Loucy (cell line): ENCODE results near the gene LRRC45.

Source experiments
- H2AFZ ChIP-seq: fragments of 200-600 bp; sonication (generic); 2 replicates; pipeline ENCODE4 v1.6.0; 2016; ENCODE audit warnings: antibody characterized with exemption, mild to moderate bottlenecking, low read length, moderate library complexity
- H3F3A ChIP-seq: fragments of 200-600 bp; 2 replicates; pipeline ENCODE4 v1.6.0; 2016; ENCODE audit warnings: antibody characterized with exemption, low read depth, mild to moderate bottlenecking
- H3K27me3 ChIP-seq: fragments of 200-600 bp; sonication (generic); 2 replicates; pipeline ENCODE4 v1.6.1; 2014; ENCODE audit warnings: low read length, mild to moderate bottlenecking; ENCODE audit not compliant: insufficient read depth, poor library complexity, severe bottlenecking
- H3K36me3 ChIP-seq: fragments of 200-600 bp; sonication (generic); 2 replicates; pipeline ENCODE4 v1.6.1; 2016; ENCODE audit warnings: low read length; ENCODE audit not compliant: insufficient read depth
- H3K4me1 ChIP-seq: fragments of 200-600 bp; sonication (generic); 2 replicates; pipeline ENCODE4 v1.5.1; 2014; ENCODE audit warnings: low read length, mild to moderate bottlenecking; ENCODE audit not compliant: insufficient read depth, poor library complexity, severe bottlenecking
- H3K4me2 ChIP-seq: fragments of 200-600 bp; sonication (generic); 2 replicates; pipeline ENCODE4 v1.6.0; 2014; ENCODE audit warnings: antibody characterized with exemption, low read length, low read depth, mild to moderate bottlenecking; ENCODE audit not compliant: poor library complexity, severe bottlenecking
- H3K4me3 ChIP-seq: fragments of 200-600 bp; sonication (generic); 2 replicates; pipeline ENCODE4 v1.5.1; 2014; ENCODE audit warnings: low read length, mild to moderate bottlenecking, mixed read lengths; ENCODE audit not compliant: poor library complexity, severe bottlenecking
- H3K79me2 ChIP-seq: fragments of 200-600 bp; sonication (generic); 2 replicates; pipeline ENCODE4 v1.6.1; 2014; ENCODE audit warnings: low read length; ENCODE audit not compliant: insufficient read depth
- H3K9ac ChIP-seq: fragments of 200-600 bp; sonication (generic); 2 replicates; pipeline ENCODE4 v1.6.0; 2014; ENCODE audit warnings: mild to moderate bottlenecking, low read depth, low read length, moderate library complexity; ENCODE audit not compliant: poor library complexity, severe bottlenecking
- H3K9me2 ChIP-seq: fragments of 200-600 bp; sonication (generic); replicated peaks from 2 replicates; pipeline ENCODE4 v1.6.1; 2016; ENCODE audit warnings: low read depth, low read length, mixed read lengths
- H3K9me3 ChIP-seq: fragments of 200-600 bp; sonication (generic); 2 replicates; pipeline ENCODE4 v1.6.1; 2014; ENCODE audit warnings: mild to moderate bottlenecking, antibody characterized with exemption, low read length, low read depth; ENCODE audit not compliant: insufficient read depth
- H4K20me1 ChIP-seq: fragments of 200-600 bp; sonication (generic); 2 replicates; pipeline ENCODE4 v1.6.0; 2014; ENCODE audit warnings: antibody characterized with exemption, low read length, mild to moderate bottlenecking; ENCODE audit not compliant: insufficient read depth, poor library complexity, severe bottlenecking
- CTCF ChIP-seq: fragments of 200-600 bp; sonication (generic); conservative IDR thresholded peaks from 2 replicates; pipeline ENCODE4 v1.5.1; 2014; ENCODE audit warnings: mild to moderate bottlenecking, antibody characterized with exemption, low read length
- EZH2phosphoT487 ChIP-seq: fragments of 200-600 bp; IDR thresholded peaks from 2 replicates; pipeline ENCODE4 v1.6.1; 2018; ENCODE audit warnings: antibody characterized with exemption, mild to moderate bottlenecking, moderate library complexity, borderline replicate concordance

LRRC45 gene

DNA sequence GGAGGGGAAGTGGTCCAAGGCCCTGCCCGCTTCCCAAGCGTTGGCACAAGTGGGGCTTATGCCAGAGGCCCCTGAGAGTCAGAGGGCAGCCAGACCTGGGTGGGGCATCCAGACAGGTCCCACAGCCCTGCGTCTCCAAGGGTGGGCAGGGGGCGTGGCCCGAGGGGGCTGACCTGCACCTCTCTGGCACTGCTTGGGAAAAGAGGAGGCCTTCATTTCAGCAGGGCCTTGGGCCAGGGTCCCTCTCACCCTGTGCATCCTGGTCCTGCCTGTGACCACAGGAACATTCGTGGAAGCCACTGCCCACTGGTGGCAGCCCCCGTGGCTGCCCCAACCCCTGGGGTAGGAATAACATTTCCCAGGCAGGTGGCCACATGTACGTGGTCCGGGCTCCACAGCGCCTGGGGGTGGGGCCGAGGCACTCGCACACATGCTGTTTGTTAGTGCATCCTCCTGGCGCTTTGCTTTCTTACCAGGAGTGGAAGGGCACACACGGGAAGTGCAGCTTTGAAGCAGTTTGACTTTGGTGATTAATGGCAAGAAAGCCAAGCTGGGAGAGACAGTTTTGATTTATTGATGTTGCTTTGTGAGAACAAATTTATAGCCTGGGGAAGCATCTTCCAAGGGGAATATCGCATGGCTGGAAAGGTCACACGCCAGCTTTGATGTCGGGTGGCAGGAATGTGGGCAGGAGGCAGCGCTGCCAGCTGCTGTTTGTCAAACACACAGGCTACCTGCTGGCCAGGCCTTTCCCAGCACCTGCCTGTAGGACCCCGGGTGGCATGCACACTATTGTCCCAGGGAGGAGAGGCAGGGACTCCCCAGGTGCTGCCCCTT is 4.7 kb upstream of the LRRC45 start:
- TF ChIP-seq EZH2phosphoT487, result no peak
- no peak for TF ChIP-seq CTCF
- no peaks in the 10 kb centered on the region for H3K27me3 ChIP-seq
- H3K36me3 ChIP-seq, result no peaks in the 10 kb centered on the region
- H3K4me2 ChIP-seq, result no peak overlapping the region
- no peak overlapping the region for H3K4me3 ChIP-seq
- no peaks in the 10 kb centered on the region for H3K9me3 ChIP-seq
- H3K79me2 ChIP-seq, result peaks cover 14% of the 10 kb centered on the region; the same call in 1 of the 2 replicates
- H3K9ac ChIP-seq, result no peak overlapping the region
- no peaks in the 10 kb centered on the region for H3F3A ChIP-seq
- no peak overlapping the region for H2AFZ ChIP-seq
- peaks cover 18% of the 10 kb centered on the region for H4K20me1 ChIP-seq
- peaks cover 13% of the 10 kb centered on the region for H3K4me1 ChIP-seq
- no peaks in the 10 kb centered on the region for H3K9me2 ChIP-seq

GRCh38 chr17:82018989-82019689 is 4.0 kb upstream of the LRRC45 start:
- no peaks in the 10 kb centered on the region for H3K36me3 ChIP-seq
- no peak overlapping the region for H3K9ac ChIP-seq
- TF ChIP-seq EZH2phosphoT487, result no peak
- TF ChIP-seq CTCF, result no peak

DNA sequence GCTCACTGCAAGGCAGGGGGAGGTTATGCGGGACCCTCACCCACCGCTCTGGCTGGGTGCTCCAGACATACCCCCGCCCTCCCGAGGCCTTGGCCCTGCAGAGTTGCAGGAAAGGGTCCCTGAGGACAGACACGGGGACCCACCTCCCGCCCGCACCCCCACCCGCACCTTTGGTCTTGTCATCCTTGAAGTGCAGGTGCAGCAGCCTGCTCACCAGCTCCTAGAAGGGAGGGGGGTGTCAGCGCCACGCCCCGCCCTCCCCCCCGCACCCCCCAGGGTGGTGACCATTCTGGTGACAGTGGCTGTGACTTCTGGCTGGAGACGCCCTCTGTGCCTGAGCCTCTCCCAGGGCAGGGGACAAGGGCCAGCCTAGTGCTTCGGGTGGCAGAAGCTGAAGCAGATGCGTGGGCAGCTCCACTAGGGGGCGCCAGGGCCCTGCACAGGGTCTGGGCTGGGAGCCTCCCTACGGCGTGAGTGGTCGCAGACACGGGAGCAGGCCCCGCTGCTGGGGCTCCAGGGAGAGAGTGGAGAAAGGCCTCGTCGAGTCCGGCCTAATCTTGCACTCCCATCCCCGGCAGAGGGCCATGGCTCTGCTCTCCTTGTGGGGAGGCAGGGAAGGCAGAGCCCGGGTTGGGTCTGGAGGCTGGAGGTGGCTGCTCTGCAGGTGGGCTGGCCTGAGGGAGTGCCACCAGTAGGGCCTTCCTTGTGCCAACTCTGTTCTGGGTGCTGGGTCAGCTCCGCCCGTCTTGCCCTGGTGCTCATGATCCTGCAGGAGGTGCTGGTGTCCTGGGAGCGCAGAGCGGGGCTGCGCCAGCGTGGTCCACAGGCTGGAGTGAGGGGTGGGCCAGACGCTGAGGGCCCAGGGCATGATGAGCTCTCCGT is 3.2 kb upstream of the LRRC45 start:
- peaks cover 21% of the 10 kb centered on the region for H3K4me1 ChIP-seq
- no peaks in the 10 kb centered on the region for H3K9me3 ChIP-seq
- H3K9ac ChIP-seq, result no peak overlapping the region
- H2AFZ ChIP-seq, result no peak overlapping the region
- TF ChIP-seq CTCF, result peak; percentile 77
- TF ChIP-seq EZH2phosphoT487, result no peak
- H3K9me2 ChIP-seq, result no peaks in the 10 kb centered on the region
- H4K20me1 ChIP-seq, result peaks cover 18% of the 10 kb centered on the region
- H3K4me3 ChIP-seq, result no peak overlapping the region
- no peak overlapping the region for H3K4me2 ChIP-seq
- H3K36me3 ChIP-seq, result no peaks in the 10 kb centered on the region
- H3F3A ChIP-seq, result no peaks in the 10 kb centered on the region
- H3K79me2 ChIP-seq, result peaks cover 22% of the 10 kb centered on the region; the same call in 1 of the 2 replicates
- no peaks in the 10 kb centered on the region for H3K27me3 ChIP-seq

More at GRCh38 chr17:82018989-82019689, 4.0 kb upstream of the LRRC45 start:
- no peak overlapping the region for H2AFZ ChIP-seq
- H3K4me1 ChIP-seq, result peaks cover 16% of the 10 kb centered on the region
- H3F3A ChIP-seq, result no peaks in the 10 kb centered on the region
- no peak overlapping the region for H3K4me2 ChIP-seq
- peaks cover 16% of the 10 kb centered on the region; the same call in 1 of the 2 replicates for H3K79me2 ChIP-seq
- no peaks in the 10 kb centered on the region for H3K27me3 ChIP-seq
- H3K9me2 ChIP-seq, result no peaks in the 10 kb centered on the region
- peaks cover 18% of the 10 kb centered on the region for H4K20me1 ChIP-seq
- H3K9me3 ChIP-seq, result no peaks in the 10 kb centered on the region
- H3K4me3 ChIP-seq, result no peak overlapping the region
